ENCODE data around the gene SLC41A3.

Gene SLC41A3

DNA sequence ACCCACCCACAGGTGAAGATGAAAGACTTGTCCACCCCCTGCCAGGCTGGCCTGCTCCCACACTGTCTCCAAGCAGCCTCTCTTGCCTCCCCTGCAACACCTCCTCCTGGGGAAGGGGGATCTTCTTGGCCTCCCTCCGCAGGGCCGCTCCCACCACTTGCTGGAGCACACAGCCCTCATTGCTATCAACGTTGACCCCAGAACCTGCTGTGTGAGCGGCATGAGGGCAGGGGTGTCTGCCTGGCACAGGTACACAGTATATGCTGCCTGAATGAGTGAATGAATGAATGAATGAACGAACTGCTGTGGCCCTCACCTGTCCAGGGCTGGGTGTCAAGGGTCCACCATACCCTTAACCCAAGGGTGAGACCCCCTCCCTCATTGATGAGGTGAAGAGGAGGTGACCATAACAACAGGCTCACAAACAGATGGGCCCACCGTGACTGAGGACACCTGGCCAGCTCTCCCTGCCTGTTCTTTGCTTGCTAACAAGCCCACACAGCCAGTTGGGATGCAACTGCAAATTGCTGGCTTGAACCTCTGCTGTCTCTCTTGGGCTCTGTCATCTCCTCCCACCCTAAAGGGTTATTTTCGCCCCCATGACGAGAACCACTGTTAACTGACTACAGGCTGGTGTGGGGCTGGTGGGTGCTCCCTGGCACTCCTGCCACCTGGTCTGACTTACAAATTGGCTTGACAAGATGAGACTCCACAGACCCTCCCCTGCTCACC, 22.5 kb downstream of the SLC41A3 start:
- no peak overlapping the region for H3K27ac ChIP-seq
- TF ChIP-seq, protein P1, sequence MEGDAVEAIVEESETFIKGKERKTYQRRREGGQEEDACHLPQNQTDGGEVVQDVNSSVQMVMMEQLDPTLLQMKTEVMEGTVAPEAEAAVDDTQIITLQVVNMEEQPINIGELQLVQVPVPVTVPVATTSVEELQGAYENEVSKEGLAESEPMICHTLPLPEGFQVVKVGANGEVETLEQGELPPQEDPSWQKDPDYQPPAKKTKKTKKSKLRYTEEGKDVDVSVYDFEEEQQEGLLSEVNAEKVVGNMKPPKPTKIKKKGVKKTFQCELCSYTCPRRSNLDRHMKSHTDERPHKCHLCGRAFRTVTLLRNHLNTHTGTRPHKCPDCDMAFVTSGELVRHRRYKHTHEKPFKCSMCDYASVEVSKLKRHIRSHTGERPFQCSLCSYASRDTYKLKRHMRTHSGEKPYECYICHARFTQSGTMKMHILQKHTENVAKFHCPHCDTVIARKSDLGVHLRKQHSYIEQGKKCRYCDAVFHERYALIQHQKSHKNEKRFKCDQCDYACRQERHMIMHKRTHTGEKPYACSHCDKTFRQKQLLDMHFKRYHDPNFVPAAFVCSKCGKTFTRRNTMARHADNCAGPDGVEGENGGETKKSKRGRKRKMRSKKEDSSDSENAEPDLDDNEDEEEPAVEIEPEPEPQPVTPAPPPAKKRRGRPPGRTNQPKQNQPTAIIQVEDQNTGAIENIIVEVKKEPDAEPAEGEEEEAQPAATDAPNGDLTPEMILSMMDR (conservative IDR thresholded peaks at IDR 0.05), result no peak

DNA sequence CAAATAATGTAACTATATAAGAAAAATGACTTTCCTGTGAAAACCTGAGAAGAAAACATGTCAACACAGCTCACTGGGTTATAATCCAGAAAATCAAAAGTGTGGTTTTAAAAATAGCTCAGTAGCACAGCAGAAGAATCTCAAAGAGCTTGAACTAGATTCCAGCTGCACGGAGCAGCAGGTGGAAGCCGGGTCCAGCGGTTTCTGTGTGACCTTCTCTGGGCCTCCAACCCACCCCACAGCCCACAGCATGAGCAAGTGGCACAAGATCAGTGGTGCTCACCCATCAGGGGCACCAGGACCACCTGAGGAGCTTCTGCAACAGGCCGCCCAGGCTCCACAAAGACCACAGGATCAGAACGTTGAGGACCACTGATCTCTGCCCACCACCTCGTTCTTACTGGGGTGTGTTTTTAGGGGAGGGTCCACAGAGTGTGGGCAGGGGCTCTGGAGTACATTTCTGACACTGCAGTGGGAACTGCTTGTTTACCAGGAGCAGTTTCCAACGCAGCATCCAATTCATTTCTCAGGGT, 23.2 kb downstream of the SLC41A3 start:
- H3K27ac ChIP-seq, result no peak overlapping the region
- TF ChIP-seq, protein P1 (conservative IDR thresholded peaks at IDR 0.05), result no peak

GRCh38 chr3:126058666-126059065, 25.3 kb downstream of the SLC41A3 start:
- TF ChIP-seq, protein P1 (conservative IDR thresholded peaks at IDR 0.05), result no peak
- H3K27ac ChIP-seq, result no peak overlapping the region

GRCh38 chr3:126057936-126058335, 26.0 kb downstream of the SLC41A3 start:
- TF ChIP-seq, protein P1 (conservative IDR thresholded peaks at IDR 0.05), result no peak
- H3K27ac ChIP-seq, result no peak overlapping the region

DNA sequence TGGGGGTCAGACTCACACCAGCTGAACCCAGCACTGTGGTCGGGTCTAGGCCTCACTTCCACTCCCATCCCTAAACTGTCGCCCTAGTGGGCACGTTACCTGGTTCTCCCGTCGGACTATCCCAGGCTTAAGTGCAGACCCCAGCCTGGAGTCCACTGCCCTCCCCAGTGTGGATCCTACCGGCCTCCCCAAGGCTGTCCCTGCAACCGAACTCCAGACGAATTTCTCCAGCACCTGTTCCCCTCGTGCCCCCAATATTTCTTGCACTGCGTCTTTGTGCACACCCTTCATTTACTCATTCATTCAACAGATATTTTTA, 26.5 kb downstream of the SLC41A3 start:
- TF ChIP-seq, protein P1 (conservative IDR thresholded peaks at IDR 0.05), result no peak

GRCh38 chr3:126056681-126057500, 27.0 kb downstream of the SLC41A3 start:
- H3K27ac ChIP-seq, result no peak overlapping the region
- TF ChIP-seq, protein P1 (conservative IDR thresholded peaks at IDR 0.05), result no peak

More for the DNA sequence above, 26.5 kb downstream of the SLC41A3 start:
- no peak overlapping the region for H3K27ac ChIP-seq

DNA sequence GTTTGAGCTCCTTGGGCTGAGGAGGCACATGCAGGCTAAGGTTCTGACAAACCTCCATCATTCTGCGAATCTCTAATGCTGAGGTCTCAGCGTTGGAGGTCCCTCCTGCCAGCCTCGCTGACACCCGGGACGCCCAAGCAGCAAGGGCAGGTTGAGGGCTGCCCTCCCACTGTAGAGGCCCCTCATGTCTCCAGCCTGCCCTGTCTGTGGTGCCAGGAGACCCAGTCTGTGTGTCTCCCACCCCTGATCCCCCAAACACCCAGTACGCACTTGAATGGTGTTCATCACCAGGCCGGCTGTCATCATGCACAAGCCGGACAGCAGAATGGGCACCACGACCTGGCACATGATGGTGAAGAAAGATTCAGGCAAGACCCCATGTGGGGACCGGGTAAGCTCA, 27.8 kb downstream of the SLC41A3 start:
- H3K27ac ChIP-seq, result no peak overlapping the region
- TF ChIP-seq, protein P1 (conservative IDR thresholded peaks at IDR 0.05), result no peak
